ENCODE results near the gene GATA3. TPM values are rescaled to one million over a fixed set of nuclear protein-coding genes. Genes with fewer than 3 reads are reported as not detected.

Gene GATA3
- total and polyA plus RNA-seq, 2 experiments from 2014 or later: 2.4 to 15.4 TPM

- WGBS (ENCODE audit: low lambda C conversion rate, missing lambda C conversion rate): 18% methylated on average over 32 of the region's 32 CpGs
- peak overlapping the region; percentile 38 for H3K27ac ChIP-seq
- no peaks in the 10 kb centered on the region for H3K9me2 ChIP-seq (replicated peaks; ENCODE audit: insufficient read depth)
- no peaks in the 10 kb centered on the region for H4K20me1 ChIP-seq (ENCODE audit: insufficient read depth, poor library complexity, severe bottlenecking)
- TF ChIP-seq CTCF (IDR thresholded peaks at IDR 0.05; ENCODE audit: poor library complexity) (no peak), EZH2phosphoT487 (IDR thresholded peaks at IDR 0.05; ENCODE audit: low read depth, severe bottlenecking, unreplicated experiment) (no peak), EZH2 (IDR thresholded peaks at IDR 0.05; ENCODE audit: borderline replicate concordance) (no peak)
- peaks cover 88% of the 10 kb centered on the region for H3K27me3 ChIP-seq
- H3K9me3 ChIP-seq (ENCODE audit: low read depth): no peaks in the 10 kb centered on the region
- H3K79me2 ChIP-seq: peaks cover 6% of the 10 kb centered on the region
- H3K4me1 ChIP-seq (ENCODE audit: insufficient read depth): peaks cover 36% of the 10 kb centered on the region
- H3K36me3 ChIP-seq (replicated peaks; ENCODE audit: insufficient read depth, low read depth): no peaks in the 10 kb centered on the region
- DNase-seq (ENCODE audit: low spot score): peak; percentile 16
- no peak overlapping the region for H3K4me3 ChIP-seq
- peak overlapping the region; percentile 17 for H2AFZ ChIP-seq
- H3K4me2 ChIP-seq: peak overlapping the region; percentile 91
These were observed 2.0 kb upstream of the GATA3 start for GRCh38 chr10:8052341-8052955.

GRCh38 chr10:8052956-8053445 is 1.5 kb upstream of the GATA3 start:
- 13% methylated on average over 17 of the region's 17 CpGs for WGBS (ENCODE audit: low lambda C conversion rate, missing lambda C conversion rate)
- H3K9me2 ChIP-seq (replicated peaks; ENCODE audit: insufficient read depth): no peaks in the 10 kb centered on the region

DNA sequence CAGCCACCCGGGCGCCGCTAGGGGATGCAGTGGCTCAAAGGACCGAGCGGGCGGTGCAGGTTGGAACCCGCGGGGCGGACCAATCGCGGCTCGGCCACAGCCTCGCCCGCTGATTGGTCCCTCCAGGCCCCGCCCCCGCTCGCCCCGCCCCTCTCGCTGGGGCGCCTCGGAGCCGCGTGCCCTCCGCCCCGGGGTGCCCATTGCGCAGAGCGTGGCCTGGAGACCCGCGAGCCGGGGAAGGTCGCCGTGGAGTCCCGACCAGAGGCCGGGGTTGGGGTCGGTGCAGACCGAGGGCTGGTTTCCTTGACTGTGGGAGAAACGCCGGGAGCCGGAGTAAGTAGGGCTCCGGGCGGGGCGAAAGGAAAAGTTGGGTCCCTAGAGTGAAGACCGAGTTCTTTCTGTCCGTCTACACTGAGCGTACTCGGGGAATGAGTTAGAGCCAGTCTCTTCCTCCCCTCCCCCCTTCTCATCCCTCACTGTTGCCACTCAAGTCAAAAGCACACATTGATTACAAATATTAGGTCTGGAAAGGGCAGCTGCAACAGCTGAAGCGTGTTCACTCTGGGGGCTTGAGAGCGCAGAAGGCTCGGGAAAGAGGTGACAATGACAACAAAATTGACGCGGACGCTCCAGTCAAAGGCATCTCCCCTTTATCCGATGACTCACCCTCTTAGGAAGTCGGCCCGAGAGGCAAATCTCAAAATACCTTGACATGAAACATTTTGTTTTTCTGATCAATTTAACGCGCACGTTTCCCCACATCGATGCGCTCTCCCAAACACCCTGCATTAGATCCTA is 843 bp upstream of the GATA3 start:
- H3K36me3 ChIP-seq (replicated peaks; ENCODE audit: insufficient read depth, low read depth): no peaks in the 10 kb centered on the region
- WGBS (ENCODE audit: low lambda C conversion rate, missing lambda C conversion rate): 1% methylated on average over 53 of the region's 60 CpGs
- H3K9me3 ChIP-seq (ENCODE audit: low read depth): no peaks in the 10 kb centered on the region
- H3K4me2 ChIP-seq: peak overlapping the region; percentile 91
- peaks cover 36% of the 10 kb centered on the region for H3K4me1 ChIP-seq (ENCODE audit: insufficient read depth)
- H3K9me2 ChIP-seq (replicated peaks; ENCODE audit: insufficient read depth): no peaks in the 10 kb centered on the region
- peak overlapping the region; percentile 53 for H2AFZ ChIP-seq
- DNase-seq (ENCODE audit: low spot score): peak; percentile 95
- H4K20me1 ChIP-seq (ENCODE audit: insufficient read depth, poor library complexity, severe bottlenecking): no peaks in the 10 kb centered on the region
- TF ChIP-seq CTCF (IDR thresholded peaks at IDR 0.05; ENCODE audit: poor library complexity) (peak; percentile 88), EZH2 (IDR thresholded peaks at IDR 0.05; ENCODE audit: borderline replicate concordance) (no peak), EZH2phosphoT487 (IDR thresholded peaks at IDR 0.05; ENCODE audit: low read depth, severe bottlenecking, unreplicated experiment) (no peak)
- peak overlapping the region; percentile 80 for H3K27ac ChIP-seq
- H3K27me3 ChIP-seq: peaks cover 77% of the 10 kb centered on the region
- H3K4me3 ChIP-seq: peak overlapping the region; percentile 44
- H3K79me2 ChIP-seq: peaks cover 6% of the 10 kb centered on the region

More at GRCh38 chr10:8052956-8053445, 1.5 kb upstream of the GATA3 start:
- Histone ChIP-seq H3K27me3 (peaks cover 83% of the 10 kb centered on the region), H3K4me1 (ENCODE audit: insufficient read depth) (peaks cover 36% of the 10 kb centered on the region), H3K79me2 (peaks cover 6% of the 10 kb centered on the region), H3K4me2 (peak overlapping the region; percentile 91), H2AFZ (no peak overlapping the region), H3K27ac (no peak overlapping the region), H3K9me3 (ENCODE audit: low read depth) (no peaks in the 10 kb centered on the region), H4K20me1 (ENCODE audit: insufficient read depth, poor library complexity, severe bottlenecking) (no peaks in the 10 kb centered on the region), H3K36me3 (replicated peaks; ENCODE audit: insufficient read depth, low read depth) (no peaks in the 10 kb centered on the region), H3K4me3 (no peak overlapping the region)
- no peak for DNase-seq (ENCODE audit: low spot score)
- TF ChIP-seq EZH2phosphoT487 (IDR thresholded peaks at IDR 0.05; ENCODE audit: low read depth, severe bottlenecking, unreplicated experiment) (no peak), EZH2 (IDR thresholded peaks at IDR 0.05; ENCODE audit: borderline replicate concordance) (no peak), CTCF (IDR thresholded peaks at IDR 0.05; ENCODE audit: poor library complexity) (no peak)

Measured in hepatocyte (in vitro differentiated cells).